CD14-positive monocyte (primary cell): ENCODE results near the gene SNAPC2. TPM values are rescaled to one million over a fixed set of nuclear protein-coding genes. Genes with fewer than 3 reads are reported as not detected.

Experiments
- DNase-seq, 3 donors: peaks; one replicate each; pipeline ENCODE4 v3.0.0-alpha.2; 2011 to 2022
- H2AFZ ChIP-seq: 2 replicates; pipeline ENCODE4 v1.6.0; 2012; ENCODE audit warnings: mild to moderate bottlenecking, low read depth, low read length, inconsistent platforms; ENCODE audit not compliant: insufficient read depth, poor library complexity, severe bottlenecking
- H3K27ac ChIP-seq, 2 donors: 1 replicate in 1 of 2; 2 replicates in 1 of 2; pipeline ENCODE4 v1.5.1; 2012 to 2013; ENCODE audit warnings: low read length in 2 of 2, control low read depth in 1 of 2, inconsistent platforms in 1 of 2, low read depth in 1 of 2, mild to moderate bottlenecking in 1 of 2
- H3K27me3 ChIP-seq, 2 donors: one replicate each; pipeline versions ENCODE4 v1.6.0 to v1.6.1; 2011 to 2013; ENCODE audit warnings: low read length in 2 of 2; ENCODE audit not compliant: control insufficient read depth in 2 of 2, insufficient read depth in 2 of 2
- H3K36me3 ChIP-seq, 2 donors: replicated peaks in 1 of 2; 1 replicate in 1 of 2; 2 replicates in 1 of 2; pipeline versions ENCODE4 v1.5.1 to v1.6.1; 2012 to 2013; ENCODE audit warnings: low read length in 2 of 2, control low read depth in 1 of 2, inconsistent platforms in 1 of 2, mild to moderate bottlenecking in 1 of 2; ENCODE audit not compliant: insufficient read depth in 2 of 2, control insufficient read depth in 1 of 2
- H3K4me1 ChIP-seq, 2 donors: 1 replicate in 1 of 2; 2 replicates in 1 of 2; pipeline versions ENCODE4 v1.5.1 to v1.6.1; 2012 to 2013; ENCODE audit warnings: low read length in 2 of 2, control low read depth in 1 of 2, inconsistent platforms in 1 of 2, mild to moderate bottlenecking in 1 of 2, moderate library complexity in 1 of 2; ENCODE audit not compliant: insufficient read depth in 2 of 2, control insufficient read depth in 1 of 2
- H3K4me2 ChIP-seq: replicated peaks from 2 replicates; pipeline ENCODE3; 2012; ENCODE audit warnings: low read length, moderate library complexity, mild to moderate bottlenecking; ENCODE audit not compliant: poor library complexity, severe bottlenecking; ENCODE audit errors: extremely low read depth
- H3K4me3 ChIP-seq, 3 experiments: fragments of 200-600 bp in 1 of 3; sonication (generic) in 1 of 3; replicated peaks in 1 of 3; 1 replicate in 2 of 3; 2 replicates in 1 of 3; pipeline ENCODE4 v1.5.1; 2011 to 2013; ENCODE audit warnings: low read length in 3 of 3, mild to moderate bottlenecking in 3 of 3, control low read depth in 2 of 3, low read depth in 2 of 3, inconsistent platforms in 1 of 3, moderate library complexity in 1 of 3
- H3K79me2 ChIP-seq: 2 replicates; pipeline ENCODE4 v1.6.0; 2012; ENCODE audit warnings: mild to moderate bottlenecking, control low read depth, inconsistent platforms, low read length, moderate library complexity; ENCODE audit not compliant: insufficient read depth
- H3K9ac ChIP-seq: 2 replicates; pipeline ENCODE4 v1.6.0; 2017; ENCODE audit warnings: low read length, mild to moderate bottlenecking; ENCODE audit not compliant: insufficient read depth, poor library complexity, severe bottlenecking
- H3K9me3 ChIP-seq, 2 donors: replicated peaks in 1 of 2; 1 replicate in 1 of 2; 2 replicates in 1 of 2; pipeline versions ENCODE4 v1.5.1 to v1.6.1; 2012 to 2013; ENCODE audit warnings: low read length in 2 of 2, control low read depth in 1 of 2; ENCODE audit not compliant: control insufficient read depth in 1 of 2, insufficient read depth in 1 of 2
- H4K20me1 ChIP-seq: 2 replicates; pipeline ENCODE4 v1.6.0; 2012; ENCODE audit warnings: mild to moderate bottlenecking, low read length, control low read depth, moderate library complexity; ENCODE audit not compliant: insufficient read depth
- H3K27ac Mint-ChIP-seq, 7 donors: one replicate each; pipeline ENCODE4 v1.8.0; 2020; ENCODE audit warnings: mild to moderate bottlenecking in 7 of 7, mixed read lengths in 7 of 7, moderate library complexity in 6 of 7, inconsistent platforms in 2 of 7
- H3K27me3 Mint-ChIP-seq, 3 donors: one replicate each; pipeline ENCODE4 v1.8.0; 2021 to 2022; ENCODE audit warnings: low read depth in 3 of 3, mild to moderate bottlenecking in 3 of 3, mixed read lengths in 3 of 3, moderate library complexity in 3 of 3, inconsistent platforms in 1 of 3
- H3K36me3 Mint-ChIP-seq, 2 donors: one replicate each; pipeline ENCODE4 v1.8.0; 2020; ENCODE audit warnings: mixed read lengths in 2 of 2, inconsistent platforms in 1 of 2, mild to moderate bottlenecking in 1 of 2
- H3K4me1 Mint-ChIP-seq: one replicate; pipeline ENCODE4 v1.8.0; 2020; ENCODE audit warnings: mild to moderate bottlenecking, mixed read lengths
- H3K4me3 Mint-ChIP-seq, 2 donors: one replicate each; pipeline ENCODE4 v1.8.0; 2020; ENCODE audit warnings: mild to moderate bottlenecking in 2 of 2, mixed read lengths in 2 of 2, moderate library complexity in 1 of 2
- H3K9me3 Mint-ChIP-seq, 7 donors: one replicate each; pipeline ENCODE4 v1.8.0; 2020 to 2022; ENCODE audit warnings: mixed read lengths in 7 of 7, mild to moderate bottlenecking in 6 of 7, moderate library complexity in 6 of 7, inconsistent platforms in 2 of 7
- CTCF ChIP-seq: fragments of 200-600 bp; IDR thresholded peaks from one replicate; pipeline ENCODE4 v1.8.0; 2022; ENCODE audit warnings: antibody characterized with exemption, mild to moderate bottlenecking
- WGBS: methylation state at CpG from one replicate; pipeline ENCODE4 v1.1.5; 2013; ENCODE audit warnings: missing lambda C conversion rate; ENCODE audit not compliant: insufficient coverage; 5-methylcytosine and 5-hydroxymethylcytosine counted together
- intact Hi-C, 2 donors: fragments of 100-400 bp; cut with micrococcal nuclease; formaldehyde crosslinking; loops; one replicate each; pipeline versions ENCODE4 v1.15.0 to v1.15.1; 2023
- polyA plus RNA-seq, 3 donors: library from polyadenylated mRNA; depleted of rRNA in 1 of 3; unstranded in 2 of 3; stranded (reverse) in 1 of 3; fragments of 300-500 nt in 2 of 3; fragments of >200 nt in 1 of 3; fragmentation: Illumina TruSeq in 2 of 3; gene quantifications; 1 replicate in 2 of 3; 2 replicates in 1 of 3; pipeline ENCODE4 v1.2.3, GENCODE V29; 2012 to 2021

SNAPC2 gene
- polyA plus RNA-seq, 3 donors = 15.7 to 27.5 (median 18.3) TPM

GRCh38 chr19:7947939-7948338, 27.8 kb downstream of the SNAPC2 start:
- peaks cover 2% of the 10 kb centered on the region for H3K79me2 ChIP-seq
- H3K27ac ChIP-seq = no peak overlapping the region
- WGBS = 100% methylated on average over 2 of the region's 4 CpGs
- Mint-ChIP-seq H3K9me3 (peaks cover 0 to 1% (median 0%) of the 10 kb centered on the region in 7 donors), H3K36me3 (no peaks in the 10 kb centered on the region), H3K4me1 (peaks cover 19% of the 10 kb centered on the region), H3K4me3 (no peak overlapping the region), H3K27ac (no peak overlapping the region), H3K27me3 (peaks cover 0 to 1% (median 1%) of the 10 kb centered on the region in 3 donors)
- H3K27me3 ChIP-seq = no peaks in the 10 kb centered on the region
- no peak overlapping the region for H3K4me3 ChIP-seq
- H4K20me1 ChIP-seq = no peaks in the 10 kb centered on the region
- intact Hi-C loops = loop anchor here (5.0 to 10.0 kb wide), 2 partner anchors 54 to 307 kb away; no protein-coding TSS in a partner anchor
- peaks cover 6 to 24% of the 10 kb centered on the region in 2 donors for H3K4me1 ChIP-seq
- H3K36me3 ChIP-seq = no peaks in the 10 kb centered on the region
- H2AFZ ChIP-seq = no peak overlapping the region
- no peaks in the 10 kb centered on the region for H3K9me3 ChIP-seq
- no peak for TF ChIP-seq CTCF
- DNase-seq = no peak
- no peak overlapping the region for H3K4me2 ChIP-seq
- no peak overlapping the region for H3K9ac ChIP-seq

GRCh38 chr19:7953060-7953459, 32.9 kb downstream of the SNAPC2 start:
- Histone ChIP-seq H3K9ac (no peak overlapping the region), H3K36me3 (peaks cover 0 to 5% of the 10 kb centered on the region in 2 donors)
- no peak overlapping the region for H3K4me3 Mint-ChIP-seq

More at GRCh38 chr19:7953060-7953459, 32.9 kb downstream of the SNAPC2 start:
- Mint-ChIP-seq H3K27ac (no peak overlapping the region), H3K27me3 (peaks cover 0 to 1% (median 1%) of the 10 kb centered on the region in 3 donors), H3K36me3 (peaks cover 3 to 10% of the 10 kb centered on the region in 2 donors), H3K4me1 (peaks cover 13% of the 10 kb centered on the region), H3K9me3 (peaks cover 0 to 3% (median 0%) of the 10 kb centered on the region in 7 donors)
- no peak overlapping the region for H3K4me3 ChIP-seq
- no peaks in the 10 kb centered on the region for H3K9me3 ChIP-seq
- no peaks in the 10 kb centered on the region for H3K27me3 ChIP-seq
- WGBS = 0% methylated on average over 1 of the region's 3 CpGs
- H3K27ac ChIP-seq = no peak overlapping the region
- no peaks in the 10 kb centered on the region for H4K20me1 ChIP-seq
- DNase-seq = no peak
- no peaks in the 10 kb centered on the region for H3K79me2 ChIP-seq
- no peak overlapping the region for H3K4me2 ChIP-seq
- TF ChIP-seq CTCF = no peak
- H2AFZ ChIP-seq = no peak overlapping the region
- intact Hi-C loops = no loop called here
- H3K4me1 ChIP-seq = peaks cover 4 to 15% of the 10 kb centered on the region in 2 donors
